HG02840 (cell line): ENCODE data around the gene ATP2B3.

ENCODE experiments used
- ATAC-seq: cut with Tn5 transposase; IDR thresholded peaks from one replicate; pipeline ENCODE4 v1.9.1; 2021; ENCODE audit warnings: mild to moderate bottlenecking, moderate library complexity, moderate number of reproducible peaks; ENCODE audit not compliant: unreplicated experiment, low FRiP score

ATP2B3 gene

GRCh38 chrX:153606503-153606902 lies 89.1 kb downstream of the ATP2B3 start:
- no peak for ATAC-seq

GRCh38 chrX:153608376-153608775 lies 90.9 kb downstream of the ATP2B3 start:
- no peak for ATAC-seq

GRCh38 chrX:153608806-153609205 lies 91.4 kb downstream of the ATP2B3 start:
- ATAC-seq, result no peak

GRCh38 chrX:153609917-153610835 lies 92.7 kb downstream of the ATP2B3 start:
- ATAC-seq, result no peak

GRCh38 chrX:153610836-153611213 lies 93.4 kb downstream of the ATP2B3 start:
- no peak for ATAC-seq

- no peak for ATAC-seq
Measured at GRCh38 chrX:153611298-153612095, 94.1 kb downstream of the ATP2B3 start.

- ATAC-seq, result no peak
Measured at GRCh38 chrX:153612413-153612812, 95.0 kb downstream of the ATP2B3 start.

- no peak for ATAC-seq
Measured at GRCh38 chrX:153614818-153615217, 97.4 kb downstream of the ATP2B3 start.

- no peak for ATAC-seq
Measured at GRCh38 chrX:153620576-153620975, 103.1 kb downstream of the ATP2B3 start.

- no peak for ATAC-seq
Measured at GRCh38 chrX:153621949-153622598, 104.6 kb downstream of the ATP2B3 start.

- ATAC-seq, result no peak
Measured at GRCh38 chrX:153622661-153623309, 105.3 kb downstream of the ATP2B3 start.

- no peak for ATAC-seq
Measured at GRCh38 chrX:153623310-153624029, 106.0 kb downstream of the ATP2B3 start.

GRCh38 chrX:153624196-153625091 lies 107.0 kb downstream of the ATP2B3 start:
- ATAC-seq, result no peak

GRCh38 chrX:153625271-153626024 lies 108.0 kb downstream of the ATP2B3 start:
- no peak for ATAC-seq

- no peak for ATAC-seq
Measured at GRCh38 chrX:153626025-153626633, 108.7 kb downstream of the ATP2B3 start.

GRCh38 chrX:153626863-153627674 lies 109.6 kb downstream of the ATP2B3 start:
- ATAC-seq, result no peak

- no peak for ATAC-seq
Measured at GRCh38 chrX:153627675-153628111, 110.3 kb downstream of the ATP2B3 start.
